Measurements from ENCODE around the gene PHTF2.

PHTF2 gene

DNA sequence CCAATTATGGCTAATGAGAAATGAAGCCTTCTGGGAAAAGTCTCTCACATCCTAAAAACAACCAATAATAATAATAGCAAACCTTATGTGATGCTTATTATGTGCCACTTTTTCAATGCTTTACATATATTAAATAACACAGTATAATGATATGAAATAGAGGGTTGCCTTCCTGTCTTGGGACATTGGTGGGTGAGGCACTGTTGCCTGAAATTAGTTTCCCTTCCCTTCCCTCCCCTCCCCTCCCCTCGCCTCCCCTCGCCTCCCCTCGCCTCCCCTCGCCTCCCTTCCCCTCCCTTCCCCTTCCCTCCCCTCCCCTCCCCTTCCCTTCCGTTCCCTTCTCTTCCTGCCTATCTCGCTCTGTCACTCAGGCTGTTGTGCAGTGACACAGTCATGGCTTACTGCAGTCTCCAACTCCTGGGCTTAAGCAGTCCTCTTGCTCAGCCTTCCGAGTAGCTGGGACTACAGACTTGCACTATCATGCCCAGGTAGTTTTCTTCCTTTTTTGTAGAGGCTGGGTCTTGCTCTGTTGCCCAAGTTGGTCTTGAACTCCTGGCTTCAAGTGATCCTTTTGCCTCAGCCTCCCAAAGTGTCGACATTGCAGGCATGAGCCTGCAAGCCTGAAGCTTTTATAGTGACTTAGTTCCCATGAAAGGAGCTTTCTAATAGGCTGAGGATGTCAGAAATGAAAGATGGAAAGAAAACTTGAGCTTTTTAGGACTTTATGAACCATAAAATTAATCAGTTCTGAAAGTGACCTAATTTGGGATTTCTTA is 47.9 kb downstream of the PHTF2 start:
- TF ChIP-seq, protein P1, sequence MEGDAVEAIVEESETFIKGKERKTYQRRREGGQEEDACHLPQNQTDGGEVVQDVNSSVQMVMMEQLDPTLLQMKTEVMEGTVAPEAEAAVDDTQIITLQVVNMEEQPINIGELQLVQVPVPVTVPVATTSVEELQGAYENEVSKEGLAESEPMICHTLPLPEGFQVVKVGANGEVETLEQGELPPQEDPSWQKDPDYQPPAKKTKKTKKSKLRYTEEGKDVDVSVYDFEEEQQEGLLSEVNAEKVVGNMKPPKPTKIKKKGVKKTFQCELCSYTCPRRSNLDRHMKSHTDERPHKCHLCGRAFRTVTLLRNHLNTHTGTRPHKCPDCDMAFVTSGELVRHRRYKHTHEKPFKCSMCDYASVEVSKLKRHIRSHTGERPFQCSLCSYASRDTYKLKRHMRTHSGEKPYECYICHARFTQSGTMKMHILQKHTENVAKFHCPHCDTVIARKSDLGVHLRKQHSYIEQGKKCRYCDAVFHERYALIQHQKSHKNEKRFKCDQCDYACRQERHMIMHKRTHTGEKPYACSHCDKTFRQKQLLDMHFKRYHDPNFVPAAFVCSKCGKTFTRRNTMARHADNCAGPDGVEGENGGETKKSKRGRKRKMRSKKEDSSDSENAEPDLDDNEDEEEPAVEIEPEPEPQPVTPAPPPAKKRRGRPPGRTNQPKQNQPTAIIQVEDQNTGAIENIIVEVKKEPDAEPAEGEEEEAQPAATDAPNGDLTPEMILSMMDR (IDR thresholded peaks at IDR 0.05; ENCODE audit: insufficient read depth, low read depth, low read length, missing control alignments) = no peak
- DNase-seq (ENCODE audit: low read depth) = no peak
- H3K4me3 ChIP-seq (ENCODE audit: low read length) = no peak overlapping the region

- no peak overlapping the region for H3K4me3 ChIP-seq (ENCODE audit: low read length)
- TF ChIP-seq, protein P1 (IDR thresholded peaks at IDR 0.05; ENCODE audit: insufficient read depth, low read depth, low read length, missing control alignments) = no peak
- no peak for DNase-seq (ENCODE audit: low read depth)
Measured at GRCh38 chr7:77855371-77856083, 57.0 kb downstream of the PHTF2 start.

GRCh38 chr7:77858278-77858677 is 59.7 kb downstream of the PHTF2 start:
- no peak overlapping the region for H3K4me3 ChIP-seq (ENCODE audit: low read length)
- TF ChIP-seq, protein P1 (IDR thresholded peaks at IDR 0.05; ENCODE audit: insufficient read depth, low read depth, low read length, missing control alignments) = no peak
- DNase-seq (ENCODE audit: low read depth) = no peak

GRCh38 chr7:77859343-77859742 is 60.8 kb downstream of the PHTF2 start:
- no peak for DNase-seq (ENCODE audit: low read depth)
- H3K4me3 ChIP-seq (ENCODE audit: low read length) = no peak overlapping the region
- TF ChIP-seq, protein P1 (IDR thresholded peaks at IDR 0.05; ENCODE audit: insufficient read depth, low read depth, low read length, missing control alignments) = no peak

DNA sequence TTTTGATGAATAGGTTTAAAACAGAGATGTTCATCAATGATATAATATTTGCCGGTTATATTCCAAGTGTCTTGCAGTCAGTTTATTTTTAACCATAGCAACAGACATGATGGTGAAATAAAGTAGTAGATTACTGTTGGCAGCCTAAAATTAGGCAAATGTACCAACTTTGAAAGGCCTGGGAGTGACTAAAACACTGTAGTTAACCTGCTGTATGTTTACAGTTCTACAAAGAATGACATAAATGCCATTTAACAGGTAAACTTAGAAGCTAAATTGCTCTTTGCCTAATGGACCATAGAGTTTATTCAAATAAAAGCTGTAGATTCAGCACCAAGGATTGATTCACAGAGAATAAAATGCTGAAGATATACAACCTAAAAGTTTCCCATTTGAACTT is 64.1 kb downstream of the PHTF2 start:
- TF ChIP-seq, protein P1 (IDR thresholded peaks at IDR 0.05; ENCODE audit: insufficient read depth, low read depth, low read length, missing control alignments) = no peak
- no peak overlapping the region for H3K4me3 ChIP-seq (ENCODE audit: low read length)
- no peak for DNase-seq (ENCODE audit: low read depth)

DNA sequence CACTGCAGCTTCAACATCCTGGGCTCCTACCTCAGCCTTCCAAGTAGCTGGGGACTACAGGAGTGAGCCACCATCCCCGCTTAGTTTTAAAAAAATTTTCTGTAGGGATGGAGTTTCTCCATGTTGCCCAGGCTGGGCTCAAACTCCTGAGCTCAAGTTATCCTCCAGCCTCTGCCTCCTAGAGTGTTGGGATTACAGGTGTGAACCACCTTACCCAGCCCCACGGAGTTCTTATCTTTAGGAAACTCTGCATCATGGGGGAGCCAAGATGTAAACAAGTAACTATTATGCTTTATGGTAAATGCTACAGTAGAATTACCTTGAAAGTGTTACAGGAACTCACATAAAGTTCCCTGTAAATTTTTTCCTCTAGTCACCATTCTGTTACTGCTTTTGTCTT is 65.3 kb downstream of the PHTF2 start:
- TF ChIP-seq, protein P1 (IDR thresholded peaks at IDR 0.05; ENCODE audit: insufficient read depth, low read depth, low read length, missing control alignments) = no peak
- H3K4me3 ChIP-seq (ENCODE audit: low read length) = no peak overlapping the region
- DNase-seq (ENCODE audit: low read depth) = no peak

Measured in epithelial cell of esophagus (primary cell).